Mammary epithelial cell (primary cell): ENCODE results near the gene PRDM7.

Experiments
- EZH2 ChIP-seq: IDR thresholded peaks from 2 replicates; pipeline ENCODE4 v1.6.1; 2012; ENCODE audit warnings: low read length, inconsistent platforms, borderline replicate concordance
- TF ChIP-seq, protein P1 (sequence below), 2 donors: IDR thresholded peaks in 1 of 2; conservative IDR thresholded peaks in 1 of 2; 2 replicates each; pipeline ENCODE4 v1.5.1; 2011 to 2012; ENCODE audit warnings: inconsistent platforms in 2 of 2, low read length in 2 of 2, mild to moderate bottlenecking in 2 of 2, control low read depth in 1 of 2, low read depth in 1 of 2; ENCODE audit not compliant: insufficient read depth in 1 of 2; ENCODE audit errors: extremely low read depth in 1 of 2

DNA sequence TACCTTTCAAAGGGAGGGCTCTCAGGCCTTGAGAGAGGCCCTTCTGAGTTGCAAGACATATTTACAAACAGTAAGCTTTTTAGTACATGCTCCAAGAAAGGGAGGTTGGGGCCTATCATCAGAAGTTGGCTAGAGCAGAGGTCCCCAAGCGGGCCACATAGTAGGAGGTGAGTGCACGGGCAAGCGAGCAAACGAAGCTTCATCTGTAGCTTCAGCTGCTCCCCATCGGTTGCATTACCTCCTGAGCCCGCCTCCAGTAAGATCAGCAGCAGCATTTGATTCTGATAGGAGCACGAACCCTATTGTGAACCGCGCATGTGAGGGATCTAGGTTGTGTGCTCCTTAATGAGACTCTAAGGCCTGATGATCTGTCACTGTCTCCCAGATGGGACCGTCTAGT lies 26.2 kb downstream of the PRDM7 start:
- TF ChIP-seq, protein P1, sequence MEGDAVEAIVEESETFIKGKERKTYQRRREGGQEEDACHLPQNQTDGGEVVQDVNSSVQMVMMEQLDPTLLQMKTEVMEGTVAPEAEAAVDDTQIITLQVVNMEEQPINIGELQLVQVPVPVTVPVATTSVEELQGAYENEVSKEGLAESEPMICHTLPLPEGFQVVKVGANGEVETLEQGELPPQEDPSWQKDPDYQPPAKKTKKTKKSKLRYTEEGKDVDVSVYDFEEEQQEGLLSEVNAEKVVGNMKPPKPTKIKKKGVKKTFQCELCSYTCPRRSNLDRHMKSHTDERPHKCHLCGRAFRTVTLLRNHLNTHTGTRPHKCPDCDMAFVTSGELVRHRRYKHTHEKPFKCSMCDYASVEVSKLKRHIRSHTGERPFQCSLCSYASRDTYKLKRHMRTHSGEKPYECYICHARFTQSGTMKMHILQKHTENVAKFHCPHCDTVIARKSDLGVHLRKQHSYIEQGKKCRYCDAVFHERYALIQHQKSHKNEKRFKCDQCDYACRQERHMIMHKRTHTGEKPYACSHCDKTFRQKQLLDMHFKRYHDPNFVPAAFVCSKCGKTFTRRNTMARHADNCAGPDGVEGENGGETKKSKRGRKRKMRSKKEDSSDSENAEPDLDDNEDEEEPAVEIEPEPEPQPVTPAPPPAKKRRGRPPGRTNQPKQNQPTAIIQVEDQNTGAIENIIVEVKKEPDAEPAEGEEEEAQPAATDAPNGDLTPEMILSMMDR (conservative IDR thresholded peaks at IDR 0.05 in 1 of 2, IDR thresholded peaks at IDR 0.05 in 1 of 2; ENCODE audit: extremely low read depth in 1 of 2, insufficient read depth in 1 of 2, low read depth in 1 of 2, low read length in 2 of 2) = no peak
- no peak for TF ChIP-seq EZH2
